Breast epithelium (tissue), 4 donors: ENCODE measurements around the gene TANC1. TPM values are rescaled to one million over a fixed set of nuclear protein-coding genes. Genes with fewer than 3 reads are reported as not detected.

Experiments used
- DNase-seq, 2 donors: peaks; one replicate each; pipeline ENCODE4 v3.0.0-alpha.2; 2019; ENCODE audit warnings: low spot score in 2 of 2
- H3K27ac ChIP-seq, 2 donors: fragments of 200-600 bp; sonication (generic) in 1 of 2; one replicate each; pipeline ENCODE4 v1.5.1; 2016 to 2019; ENCODE audit warnings: mild to moderate bottlenecking in 1 of 2
- H3K27me3 ChIP-seq, 2 donors: fragments of 200-600 bp; sonication (generic) in 1 of 2; one replicate each; pipeline versions ENCODE4 v1.5.1 to v1.6.0; 2017 to 2019; ENCODE audit warnings: control low read depth in 1 of 2, mild to moderate bottlenecking in 1 of 2
- H3K36me3 ChIP-seq: fragments of 200-600 bp; one replicate; pipeline ENCODE4 v1.5.1; 2019
- H3K4me1 ChIP-seq, 2 donors: fragments of 200-600 bp; sonication (generic); one replicate each; pipeline ENCODE4 v1.5.1; 2016 to 2019; ENCODE audit warnings: control low read depth in 1 of 2
- H3K4me3 ChIP-seq, 3 donors: fragments of 200-600 bp; sonication (generic); 1 replicate in 2 of 3; 2 replicates in 1 of 3; pipeline ENCODE4 v1.5.1; 2016 to 2019; ENCODE audit warnings: mild to moderate bottlenecking in 3 of 3, moderate library complexity in 2 of 3
- H3K9me3 ChIP-seq, 2 donors: fragments of 200-600 bp; sonication (generic) in 1 of 2; one replicate each; pipeline ENCODE4 v1.5.1; 2016 to 2019; ENCODE audit warnings: control low read depth in 1 of 2
- CTCF ChIP-seq, 3 donors: fragments of 450-650 bp; IDR thresholded peaks; one replicate each; pipeline ENCODE4 v1.5.1; 2016 to 2017; ENCODE audit warnings: antibody characterized with exemption in 3 of 3, mild to moderate bottlenecking in 3 of 3, moderate library complexity in 3 of 3
- POLR2A ChIP-seq: fragments of 450-650 bp; IDR thresholded peaks from one replicate; pipeline ENCODE4 v1.6.1; 2016; ENCODE audit warnings: antibody characterized with exemption, mild to moderate bottlenecking, moderate library complexity
- POLR2AphosphoS5 ChIP-seq, 3 donors: sonication (generic); formaldehyde crosslinking; IDR thresholded peaks; one replicate each; pipeline ENCODE4 v1.6.1; 2017; ENCODE audit warnings: antibody characterized with exemption in 3 of 3
- intact Hi-C: fragments of 100-400 bp; cut with DNase I; formaldehyde crosslinking; loops from one replicate; pipeline ENCODE4 v1.15.1; 2023; ENCODE audit warnings: low total_unique reads
- total RNA-seq, 3 donors: library from RNA; depleted of rRNA; stranded (reverse); fragments of >200 nt; gene quantifications; one replicate each; pipeline ENCODE4 v1.1.0, GENCODE V29; 2016

Gene TANC1
- total RNA-seq, 3 donors from 2014 or later = 18.9 to 62.3 (median 58.4) TPM

GRCh38 chr2:159086342-159086741 lies 117.9 kb downstream of the TANC1 start:
- intact Hi-C loops = no loop called here
- H3K36me3 ChIP-seq = no peaks in the 10 kb centered on the region
- no peak overlapping the region for H3K27ac ChIP-seq
- H3K27me3 ChIP-seq = no peaks in the 10 kb centered on the region
- no peaks in the 10 kb centered on the region for H3K9me3 ChIP-seq
- no peak for DNase-seq
- TF ChIP-seq POLR2A (no peak), CTCF (IDR thresholded peaks at IDR 0.05) (no peak), POLR2AphosphoS5 (IDR thresholded peaks at IDR 0.05) (no peak)
- H3K4me1 ChIP-seq = peaks cover 12 to 24% of the 10 kb centered on the region in 2 donors
- no peak overlapping the region for H3K4me3 ChIP-seq

GRCh38 chr2:159086826-159087225 lies 118.4 kb downstream of the TANC1 start:
- no peaks in the 10 kb centered on the region for H3K27me3 ChIP-seq
- H3K4me3 ChIP-seq = no peak overlapping the region
- no peak for TF ChIP-seq POLR2A
- TF ChIP-seq CTCF (IDR thresholded peaks at IDR 0.05) = no peak
- no peak for TF ChIP-seq POLR2AphosphoS5 (IDR thresholded peaks at IDR 0.05)
- H3K36me3 ChIP-seq = no peaks in the 10 kb centered on the region
- peaks cover 12 to 27% of the 10 kb centered on the region in 2 donors for H3K4me1 ChIP-seq
- no peak for DNase-seq
- no peaks in the 10 kb centered on the region for H3K9me3 ChIP-seq
- intact Hi-C loops = no loop called here
- no peak overlapping the region for H3K27ac ChIP-seq

- no peak for DNase-seq
- H3K36me3 ChIP-seq = no peaks in the 10 kb centered on the region
- H3K4me1 ChIP-seq = peaks cover 17 to 47% of the 10 kb centered on the region in 2 donors
- peak overlapping the region; percentile 20 to 84 for H3K27ac ChIP-seq
- TF ChIP-seq POLR2A (no peak), CTCF (IDR thresholded peaks at IDR 0.05) (no peak), POLR2AphosphoS5 (IDR thresholded peaks at IDR 0.05) (no peak)
- H3K9me3 ChIP-seq = no peaks in the 10 kb centered on the region
- intact Hi-C loops = no loop called here
- no peak overlapping the region for H3K4me3 ChIP-seq
- no peaks in the 10 kb centered on the region for H3K27me3 ChIP-seq
These were observed 120.5 kb downstream of the TANC1 start for GRCh38 chr2:159088906-159089305.

- Histone ChIP-seq H3K27me3 (no peaks in the 10 kb centered on the region), H3K36me3 (no peaks in the 10 kb centered on the region), H3K4me1 (peaks cover 23 to 53% of the 10 kb centered on the region in 2 donors), H3K4me3 (no peak overlapping the region), H3K9me3 (no peaks in the 10 kb centered on the region), H3K27ac (peak overlapping the region; percentile 84 to 86)
- TF ChIP-seq POLR2AphosphoS5 (IDR thresholded peaks at IDR 0.05) (no peak), CTCF (IDR thresholded peaks at IDR 0.05) (no peak), POLR2A (no peak)
- no peak for DNase-seq
- intact Hi-C loops = no loop called here
These were observed 121.1 kb downstream of the TANC1 start for GRCh38 chr2:159089543-159089942.

GRCh38 chr2:159090514-159091201 lies 122.2 kb downstream of the TANC1 start:
- Histone ChIP-seq H3K27ac (peak overlapping the region; percentile 84 to 86), H3K9me3 (no peaks in the 10 kb centered on the region), H3K36me3 (no peaks in the 10 kb centered on the region), H3K4me3 (no peak overlapping the region), H3K27me3 (no peaks in the 10 kb centered on the region), H3K4me1 (peaks cover 25 to 55% of the 10 kb centered on the region in 2 donors)
- intact Hi-C loops = no loop called here
- TF ChIP-seq POLR2A (no peak), POLR2AphosphoS5 (IDR thresholded peaks at IDR 0.05) (no peak), CTCF (IDR thresholded peaks at IDR 0.05) (no peak)
- peak in 1 of 2 donors; percentile 75 for DNase-seq
